K562 (cell line): ENCODE results near the gene SEC61A1. TPM values are rescaled to one million over a fixed set of nuclear protein-coding genes. Genes with fewer than 3 reads are reported as not detected.

Experiments
- CBFA2T2 ChIP-seq: fragments of 450-650 bp; conservative IDR thresholded peaks from 2 replicates; pipeline ENCODE4 v1.6.1; 2017; ENCODE audit warnings: mild to moderate bottlenecking
- E2F3 ChIP-seq: fragments of 250-450 bp; sonication (Bioruptor Pico); IDR thresholded peaks from 2 replicates; pipeline ENCODE4 v1.4.0; 2020; ENCODE audit warnings: mild to moderate bottlenecking
- KLF1 ChIP-seq: fragments of 450-650 bp; IDR thresholded peaks from 2 replicates; pipeline ENCODE4 v1.6.1; 2016; ENCODE audit warnings: missing genetic modification characterization, missing compliant biosample characterization
- NEUROD1 ChIP-seq: fragments of 150-350 bp; IDR thresholded peaks from 2 replicates; pipeline ENCODE4 v1.6.1; 2014; ENCODE audit warnings: borderline replicate concordance, low read length, low read depth; ENCODE audit not compliant: partially characterized antibody
- PCBP1 ChIP-seq: fragments of 200-400 bp; formaldehyde crosslinking; IDR thresholded peaks from 2 replicates; pipeline ENCODE4 v1.6.1; 2018; ENCODE audit warnings: mild to moderate bottlenecking, low read depth, low read length; ENCODE audit not compliant: poor library complexity, severe bottlenecking
- RBFOX2 ChIP-seq: fragments of 200-400 bp; formaldehyde crosslinking; IDR thresholded peaks from 2 replicates; pipeline ENCODE4 v1.6.1; 2017; ENCODE audit warnings: low read depth, mild to moderate bottlenecking, low read length, moderate library complexity
- RBM14 ChIP-seq: fragments of 200-400 bp; formaldehyde crosslinking; IDR thresholded peaks from 2 replicates; pipeline ENCODE4 v1.6.1; 2018; ENCODE audit warnings: low read depth, mild to moderate bottlenecking, low read length, moderate library complexity, borderline replicate concordance; ENCODE audit not compliant: insufficient read depth
- RUNX1 ChIP-seq: sonication (generic); IDR thresholded peaks from 2 replicates; pipeline ENCODE4 v1.6.1; 2016; ENCODE audit warnings: antibody characterized with exemption, low read depth
- STAT5A ChIP-seq: IDR thresholded peaks from 2 replicates; pipeline ENCODE4 v1.6.1; 2012; ENCODE audit warnings: low read length, inconsistent platforms, borderline replicate concordance
- STAT5B ChIP-seq: fragments of 250-450 bp; sonication (Bioruptor Pico); IDR thresholded peaks from 2 replicates; pipeline ENCODE4 v1.8.0; 2021; ENCODE audit warnings: mild to moderate bottlenecking, inconsistent platforms
- TSC22D4 ChIP-seq: fragments of 450-650 bp; IDR thresholded peaks from 2 replicates; pipeline ENCODE4 v1.6.1; 2016; ENCODE audit warnings: missing genetic modification characterization, missing biosample characterization, control low read depth
- ZNF253 ChIP-seq: fragments of 250-450 bp; sonication (Bioruptor Pico); conservative IDR thresholded peaks from 2 replicates; pipeline ENCODE4 v1.6.1; 2021; ENCODE audit warnings: mild to moderate bottlenecking
- polyA plus RNA-seq, 8 experiments: library from polyadenylated mRNA; depleted of rRNA in 4 of 8; stranded (reverse) in 5 of 8; unstranded in 3 of 8; fragments of >200 nt; fragmentation: Nextera tagmentation in 2 of 8; fragmentation: Illumina TruSeq in 1 of 8; extraction: Ambion mirVana in 2 of 8; extraction: Trizol in 1 of 8; gene quantifications; 2 replicates each; pipeline versions ENCODE4 v1.2.1 to v1.2.3, GENCODE V29; 2011 to 2014; ENCODE audit warnings: inconsistent platforms in 1 of 8, missing spikeins in 1 of 8
- total RNA-seq, 7 experiments: library from RNA; depleted of rRNA in 6 of 7; stranded (reverse); fragments of >200 nt in 6 of 7; fragmentation: Illumina TruSeq in 2 of 7; extraction: Trizol in 2 of 7; gene quantifications; 2 replicates each; pipeline versions ENCODE4 v1.2.1 to v1.2.3, GENCODE V29; 2011 to 2021; ENCODE audit warnings: low replicate concordance in 1 of 7
- TF ChIP-seq, protein P1 (sequence below): fragments of 200-600 bp; sonication (generic); IDR thresholded peaks from one replicate; pipeline ENCODE4 v1.6.1; 2012; ENCODE audit warnings: mild to moderate bottlenecking, low read depth, low read length, inconsistent platforms
- TF ChIP-seq, protein P2 (sequence below): fragments of 450-650 bp; formaldehyde crosslinking; IDR thresholded peaks from 2 replicates; pipeline ENCODE4 v1.4.0; 2020; ENCODE audit warnings: mild to moderate bottlenecking, moderate library complexity

The SEC61A1 gene
- total and polyA plus RNA-seq, 9 of the 15 experiments (the other 6 are each of a cell fraction or from before 2014, with no cell fraction given) = 1.9 to 140 (median 79.1) TPM

DNA sequence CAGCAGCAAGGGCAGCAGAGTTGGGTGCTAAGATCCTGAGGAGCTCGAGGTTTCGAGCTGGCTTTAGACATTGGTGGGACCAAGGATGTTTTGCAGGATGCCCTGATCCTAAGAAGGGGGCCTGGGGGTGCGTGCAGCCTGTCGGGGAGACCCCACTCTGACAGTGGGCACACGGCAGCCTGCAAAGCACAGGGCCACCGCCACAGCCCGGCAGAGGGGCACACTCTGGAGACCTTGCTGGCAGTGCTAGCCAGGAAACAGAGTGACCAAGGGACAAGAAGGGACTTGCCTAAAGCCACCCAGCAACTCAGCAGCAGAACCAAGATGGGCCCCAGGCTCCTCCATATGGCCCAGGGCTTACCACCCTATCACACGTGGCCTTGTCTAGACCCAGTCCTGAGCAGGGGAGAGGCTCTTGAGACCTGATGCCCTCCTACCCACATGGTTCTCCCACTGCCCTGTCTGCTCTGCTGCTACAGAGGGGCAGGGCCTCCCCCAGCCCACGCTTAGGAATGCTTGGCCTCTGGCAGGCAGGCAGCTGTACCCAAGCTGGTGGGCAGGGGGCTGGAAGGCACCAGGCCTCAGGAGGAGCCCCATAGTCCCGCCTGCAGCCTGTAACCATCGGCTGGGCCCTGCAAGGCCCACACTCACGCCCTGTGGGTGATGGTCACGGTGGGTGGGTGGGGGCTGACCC, 18.8 kb downstream of the SEC61A1 start (continued):
- TF ChIP-seq, protein P1, sequence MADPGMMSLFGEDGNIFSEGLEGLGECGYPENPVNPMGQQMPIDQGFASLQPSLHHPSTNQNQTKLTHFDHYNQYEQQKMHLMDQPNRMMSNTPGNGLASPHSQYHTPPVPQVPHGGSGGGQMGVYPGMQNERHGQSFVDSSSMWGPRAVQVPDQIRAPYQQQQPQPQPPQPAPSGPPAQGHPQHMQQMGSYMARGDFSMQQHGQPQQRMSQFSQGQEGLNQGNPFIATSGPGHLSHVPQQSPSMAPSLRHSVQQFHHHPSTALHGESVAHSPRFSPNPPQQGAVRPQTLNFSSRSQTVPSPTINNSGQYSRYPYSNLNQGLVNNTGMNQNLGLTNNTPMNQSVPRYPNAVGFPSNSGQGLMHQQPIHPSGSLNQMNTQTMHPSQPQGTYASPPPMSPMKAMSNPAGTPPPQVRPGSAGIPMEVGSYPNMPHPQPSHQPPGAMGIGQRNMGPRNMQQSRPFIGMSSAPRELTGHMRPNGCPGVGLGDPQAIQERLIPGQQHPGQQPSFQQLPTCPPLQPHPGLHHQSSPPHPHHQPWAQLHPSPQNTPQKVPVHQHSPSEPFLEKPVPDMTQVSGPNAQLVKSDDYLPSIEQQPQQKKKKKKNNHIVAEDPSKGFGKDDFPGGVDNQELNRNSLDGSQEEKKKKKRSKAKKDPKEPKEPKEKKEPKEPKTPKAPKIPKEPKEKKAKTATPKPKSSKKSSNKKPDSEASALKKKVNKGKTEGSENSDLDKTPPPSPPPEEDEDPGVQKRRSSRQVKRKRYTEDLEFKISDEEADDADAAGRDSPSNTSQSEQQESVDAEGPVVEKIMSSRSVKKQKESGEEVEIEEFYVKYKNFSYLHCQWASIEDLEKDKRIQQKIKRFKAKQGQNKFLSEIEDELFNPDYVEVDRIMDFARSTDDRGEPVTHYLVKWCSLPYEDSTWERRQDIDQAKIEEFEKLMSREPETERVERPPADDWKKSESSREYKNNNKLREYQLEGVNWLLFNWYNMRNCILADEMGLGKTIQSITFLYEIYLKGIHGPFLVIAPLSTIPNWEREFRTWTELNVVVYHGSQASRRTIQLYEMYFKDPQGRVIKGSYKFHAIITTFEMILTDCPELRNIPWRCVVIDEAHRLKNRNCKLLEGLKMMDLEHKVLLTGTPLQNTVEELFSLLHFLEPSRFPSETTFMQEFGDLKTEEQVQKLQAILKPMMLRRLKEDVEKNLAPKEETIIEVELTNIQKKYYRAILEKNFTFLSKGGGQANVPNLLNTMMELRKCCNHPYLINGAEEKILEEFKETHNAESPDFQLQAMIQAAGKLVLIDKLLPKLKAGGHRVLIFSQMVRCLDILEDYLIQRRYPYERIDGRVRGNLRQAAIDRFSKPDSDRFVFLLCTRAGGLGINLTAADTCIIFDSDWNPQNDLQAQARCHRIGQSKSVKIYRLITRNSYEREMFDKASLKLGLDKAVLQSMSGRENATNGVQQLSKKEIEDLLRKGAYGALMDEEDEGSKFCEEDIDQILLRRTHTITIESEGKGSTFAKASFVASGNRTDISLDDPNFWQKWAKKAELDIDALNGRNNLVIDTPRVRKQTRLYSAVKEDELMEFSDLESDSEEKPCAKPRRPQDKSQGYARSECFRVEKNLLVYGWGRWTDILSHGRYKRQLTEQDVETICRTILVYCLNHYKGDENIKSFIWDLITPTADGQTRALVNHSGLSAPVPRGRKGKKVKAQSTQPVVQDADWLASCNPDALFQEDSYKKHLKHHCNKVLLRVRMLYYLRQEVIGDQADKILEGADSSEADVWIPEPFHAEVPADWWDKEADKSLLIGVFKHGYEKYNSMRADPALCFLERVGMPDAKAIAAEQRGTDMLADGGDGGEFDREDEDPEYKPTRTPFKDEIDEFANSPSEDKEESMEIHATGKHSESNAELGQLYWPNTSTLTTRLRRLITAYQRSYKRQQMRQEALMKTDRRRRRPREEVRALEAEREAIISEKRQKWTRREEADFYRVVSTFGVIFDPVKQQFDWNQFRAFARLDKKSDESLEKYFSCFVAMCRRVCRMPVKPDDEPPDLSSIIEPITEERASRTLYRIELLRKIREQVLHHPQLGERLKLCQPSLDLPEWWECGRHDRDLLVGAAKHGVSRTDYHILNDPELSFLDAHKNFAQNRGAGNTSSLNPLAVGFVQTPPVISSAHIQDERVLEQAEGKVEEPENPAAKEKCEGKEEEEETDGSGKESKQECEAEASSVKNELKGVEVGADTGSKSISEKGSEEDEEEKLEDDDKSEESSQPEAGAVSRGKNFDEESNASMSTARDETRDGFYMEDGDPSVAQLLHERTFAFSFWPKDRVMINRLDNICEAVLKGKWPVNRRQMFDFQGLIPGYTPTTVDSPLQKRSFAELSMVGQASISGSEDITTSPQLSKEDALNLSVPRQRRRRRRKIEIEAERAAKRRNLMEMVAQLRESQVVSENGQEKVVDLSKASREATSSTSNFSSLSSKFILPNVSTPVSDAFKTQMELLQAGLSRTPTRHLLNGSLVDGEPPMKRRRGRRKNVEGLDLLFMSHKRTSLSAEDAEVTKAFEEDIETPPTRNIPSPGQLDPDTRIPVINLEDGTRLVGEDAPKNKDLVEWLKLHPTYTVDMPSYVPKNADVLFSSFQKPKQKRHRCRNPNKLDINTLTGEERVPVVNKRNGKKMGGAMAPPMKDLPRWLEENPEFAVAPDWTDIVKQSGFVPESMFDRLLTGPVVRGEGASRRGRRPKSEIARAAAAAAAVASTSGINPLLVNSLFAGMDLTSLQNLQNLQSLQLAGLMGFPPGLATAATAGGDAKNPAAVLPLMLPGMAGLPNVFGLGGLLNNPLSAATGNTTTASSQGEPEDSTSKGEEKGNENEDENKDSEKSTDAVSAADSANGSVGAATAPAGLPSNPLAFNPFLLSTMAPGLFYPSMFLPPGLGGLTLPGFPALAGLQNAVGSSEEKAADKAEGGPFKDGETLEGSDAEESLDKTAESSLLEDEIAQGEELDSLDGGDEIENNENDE = no peak
- TF ChIP-seq STAT5A = no peak
- TF ChIP-seq RBM14 = no peak
- TF ChIP-seq, protein P2, sequence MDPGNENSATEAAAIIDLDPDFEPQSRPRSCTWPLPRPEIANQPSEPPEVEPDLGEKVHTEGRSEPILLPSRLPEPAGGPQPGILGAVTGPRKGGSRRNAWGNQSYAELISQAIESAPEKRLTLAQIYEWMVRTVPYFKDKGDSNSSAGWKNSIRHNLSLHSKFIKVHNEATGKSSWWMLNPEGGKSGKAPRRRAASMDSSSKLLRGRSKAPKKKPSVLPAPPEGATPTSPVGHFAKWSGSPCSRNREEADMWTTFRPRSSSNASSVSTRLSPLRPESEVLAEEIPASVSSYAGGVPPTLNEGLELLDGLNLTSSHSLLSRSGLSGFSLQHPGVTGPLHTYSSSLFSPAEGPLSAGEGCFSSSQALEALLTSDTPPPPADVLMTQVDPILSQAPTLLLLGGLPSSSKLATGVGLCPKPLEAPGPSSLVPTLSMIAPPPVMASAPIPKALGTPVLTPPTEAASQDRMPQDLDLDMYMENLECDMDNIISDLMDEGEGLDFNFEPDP (CRISPR knock-in tag) = no peak
- TF ChIP-seq RBFOX2 = peak; percentile 48; the same call in 1 of the 2 replicates
- TF ChIP-seq E2F3 (CRISPR knock-in tag) = no peak
- TF ChIP-seq STAT5B (CRISPR knock-in tag) = no peak
- no peak for TF ChIP-seq NEUROD1
- no peak for TF ChIP-seq KLF1
- TF ChIP-seq TSC22D4 (tag) = no peak
- no peak for TF ChIP-seq ZNF253 (CRISPR knock-in tag)
- no peak for TF ChIP-seq RUNX1
- no peak for TF ChIP-seq PCBP1
- no peak for TF ChIP-seq CBFA2T2
